ENCODE data around the gene MEI1.
"Not testable (repeated sequence)": the region's sequence is repeated elsewhere in the genome, so short reads cannot be mapped to it uniquely, and the experiment has no call there.

Gene MEI1

DNA sequence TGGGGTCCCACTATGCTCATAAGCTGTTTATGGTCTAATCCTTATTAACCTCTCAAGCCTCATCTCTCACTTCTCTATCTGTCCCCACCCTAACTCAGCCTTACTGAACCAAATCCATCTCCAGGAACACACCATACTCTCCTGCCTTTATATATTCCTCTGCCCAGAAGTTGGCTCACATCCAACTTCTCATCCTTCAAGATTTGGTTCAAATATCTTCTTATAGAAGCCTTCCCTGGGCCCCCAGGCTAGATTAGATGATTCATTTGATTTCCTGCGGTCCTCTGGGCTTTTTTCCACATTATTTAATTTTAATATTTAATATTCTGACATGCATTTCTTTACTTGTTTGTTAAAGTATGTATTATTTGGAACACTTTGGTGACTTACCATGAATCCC, 23.2 kb downstream of the MEI1 start:
- Histone ChIP-seq H3K4me3 (no peak overlapping the region), H3K27ac (no peak overlapping the region)
- DNase-seq (ENCODE audit: low spot score), result no peak
- TF ChIP-seq, protein P1, sequence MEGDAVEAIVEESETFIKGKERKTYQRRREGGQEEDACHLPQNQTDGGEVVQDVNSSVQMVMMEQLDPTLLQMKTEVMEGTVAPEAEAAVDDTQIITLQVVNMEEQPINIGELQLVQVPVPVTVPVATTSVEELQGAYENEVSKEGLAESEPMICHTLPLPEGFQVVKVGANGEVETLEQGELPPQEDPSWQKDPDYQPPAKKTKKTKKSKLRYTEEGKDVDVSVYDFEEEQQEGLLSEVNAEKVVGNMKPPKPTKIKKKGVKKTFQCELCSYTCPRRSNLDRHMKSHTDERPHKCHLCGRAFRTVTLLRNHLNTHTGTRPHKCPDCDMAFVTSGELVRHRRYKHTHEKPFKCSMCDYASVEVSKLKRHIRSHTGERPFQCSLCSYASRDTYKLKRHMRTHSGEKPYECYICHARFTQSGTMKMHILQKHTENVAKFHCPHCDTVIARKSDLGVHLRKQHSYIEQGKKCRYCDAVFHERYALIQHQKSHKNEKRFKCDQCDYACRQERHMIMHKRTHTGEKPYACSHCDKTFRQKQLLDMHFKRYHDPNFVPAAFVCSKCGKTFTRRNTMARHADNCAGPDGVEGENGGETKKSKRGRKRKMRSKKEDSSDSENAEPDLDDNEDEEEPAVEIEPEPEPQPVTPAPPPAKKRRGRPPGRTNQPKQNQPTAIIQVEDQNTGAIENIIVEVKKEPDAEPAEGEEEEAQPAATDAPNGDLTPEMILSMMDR (IDR thresholded peaks at IDR 0.05), result no peak

DNA sequence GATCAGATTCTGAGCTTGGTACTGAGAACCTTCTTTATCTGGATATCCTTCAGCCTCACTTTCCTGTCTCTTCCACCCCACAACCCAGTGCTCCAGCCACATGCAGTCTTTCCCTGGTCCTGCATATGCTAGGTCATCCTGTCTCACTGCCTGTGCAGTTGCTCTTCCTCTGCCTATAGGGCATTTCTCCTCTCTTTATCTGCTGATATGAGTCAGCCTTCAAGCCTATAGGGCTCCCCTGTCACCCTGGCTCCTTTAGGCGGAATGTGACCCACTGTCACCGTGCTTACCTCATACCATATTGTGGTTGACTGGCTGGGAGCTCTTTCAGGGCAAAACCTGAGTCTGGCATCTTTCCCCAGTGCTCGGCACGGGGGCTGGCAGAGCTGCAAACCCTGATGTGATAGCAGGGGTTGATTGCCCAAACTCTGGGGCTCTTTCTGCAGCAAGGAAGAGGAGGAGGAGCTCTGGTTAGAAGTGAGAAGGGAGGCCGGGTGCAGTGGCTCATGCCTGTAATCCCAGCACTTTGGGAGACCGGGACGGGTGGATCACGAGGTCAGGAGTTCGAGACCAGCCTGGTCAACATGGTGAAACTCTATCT, 26.3 kb downstream of the MEI1 start:
- Histone ChIP-seq H3K4me3 (no peak overlapping the region), H3K27ac (no peak overlapping the region)
- TF ChIP-seq, protein P1 (IDR thresholded peaks at IDR 0.05), result no peak
- no peak for DNase-seq (ENCODE audit: low spot score)

DNA sequence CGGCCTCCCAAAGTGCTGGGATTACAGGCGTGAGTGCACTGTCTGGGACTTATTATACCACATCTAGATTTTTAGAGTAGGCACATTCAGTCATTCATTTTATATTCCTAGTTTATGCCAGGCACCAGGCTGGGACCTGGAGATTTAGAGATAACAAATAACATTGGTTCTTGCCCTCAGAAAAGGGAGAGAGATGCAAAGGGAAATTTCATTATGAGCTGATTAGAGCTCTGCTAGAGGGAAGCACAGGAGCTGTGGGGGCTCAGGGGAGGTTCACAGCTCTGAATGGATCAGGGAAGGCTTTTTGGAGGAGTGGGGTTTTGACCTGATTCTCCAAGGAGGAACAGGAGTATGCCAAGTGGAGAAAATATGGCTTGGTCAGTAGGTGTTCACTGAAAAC, 32.3 kb downstream of the MEI1 start:
- Histone ChIP-seq H3K4me3 (no peak overlapping the region), H3K27ac (no peak overlapping the region)
- TF ChIP-seq, protein P1 (IDR thresholded peaks at IDR 0.05), result no peak
- no peak for DNase-seq (ENCODE audit: low spot score)

DNA sequence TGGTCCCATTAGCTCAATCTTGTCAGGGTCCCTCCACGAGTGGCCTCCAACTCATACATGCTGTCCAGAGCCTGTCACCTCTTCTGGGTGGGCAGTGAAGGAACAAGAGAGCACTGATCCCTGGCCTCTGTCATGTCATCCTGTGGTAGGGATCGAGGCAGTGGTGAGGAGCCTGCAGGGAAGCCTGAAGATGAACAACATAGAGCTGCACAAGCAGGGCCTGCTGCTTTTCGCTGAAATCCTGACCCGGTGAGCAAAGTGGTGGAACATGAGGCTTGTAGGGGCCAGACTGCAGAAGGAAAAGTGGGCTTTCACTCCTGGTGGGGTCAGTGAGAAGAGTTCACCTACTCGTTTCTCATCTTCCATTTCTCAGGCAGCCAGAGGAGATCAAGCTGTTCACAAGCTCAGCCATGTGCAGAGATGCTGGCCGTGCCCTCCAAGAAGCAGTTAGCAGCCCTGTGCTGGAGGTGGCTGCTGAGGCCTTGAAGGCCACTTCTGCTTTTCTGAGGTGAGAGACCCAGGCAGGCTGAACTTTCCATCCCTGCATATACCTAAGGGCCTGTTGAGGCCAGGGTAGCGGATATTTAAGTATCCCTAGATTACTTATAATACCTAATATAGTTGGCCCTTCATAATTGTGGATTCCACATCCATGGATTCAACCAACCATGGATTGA, 32.9 kb downstream of the MEI1 start:
- DNase-seq (ENCODE audit: low spot score), result no peak
- Histone ChIP-seq H3K4me3 (no peak overlapping the region), H3K27ac (no peak overlapping the region)
- TF ChIP-seq, protein P1 (IDR thresholded peaks at IDR 0.05), result no peak

DNA sequence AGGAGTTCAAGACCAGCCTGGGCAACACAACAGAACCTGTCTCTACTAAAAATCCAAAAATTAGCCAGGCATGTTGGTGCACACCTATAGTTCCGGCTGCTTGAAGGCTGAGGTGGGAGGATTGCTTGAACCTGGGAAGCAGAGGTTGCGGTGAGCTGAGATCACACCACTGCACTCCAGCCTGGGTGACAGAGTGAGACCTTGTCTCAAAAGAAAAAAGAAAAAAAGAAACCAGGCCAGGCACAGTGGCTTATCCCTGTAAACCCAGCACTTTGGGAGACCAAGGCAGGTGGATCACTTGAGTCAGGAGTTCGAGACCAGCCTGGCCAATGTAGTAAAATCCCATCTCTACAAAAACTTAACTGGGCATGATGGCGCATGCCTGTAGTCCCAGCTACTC, 33.9 kb downstream of the MEI1 start:
- not testable (repeated sequence) for H3K4me3 ChIP-seq; DNase-seq (ENCODE audit: low spot score); H3K27ac ChIP-seq

DNA sequence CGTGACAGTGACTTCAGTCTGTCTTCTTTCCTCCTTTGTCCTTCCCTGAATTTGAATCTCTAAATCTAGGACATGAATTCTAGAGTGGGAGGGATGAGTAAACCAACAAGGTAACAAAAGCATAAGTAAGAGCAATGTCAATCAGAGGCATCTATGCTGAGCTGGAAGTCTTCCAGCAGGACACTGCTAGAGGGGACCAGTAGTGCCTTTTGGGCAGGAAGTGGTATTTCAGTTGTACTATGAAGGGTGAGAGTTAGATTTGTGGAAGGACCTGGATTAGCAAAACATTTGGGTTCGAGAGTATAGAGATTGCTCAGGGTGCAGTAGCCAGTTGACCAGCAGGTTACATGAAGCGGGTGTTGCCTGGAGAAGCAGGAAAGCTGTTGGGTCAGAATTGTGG, 40.3 kb downstream of the MEI1 start:
- Histone ChIP-seq H3K27ac (no peak overlapping the region), H3K4me3 (no peak overlapping the region)
- TF ChIP-seq, protein P1 (IDR thresholded peaks at IDR 0.05), result no peak
- DNase-seq (ENCODE audit: low spot score), result no peak

DNA sequence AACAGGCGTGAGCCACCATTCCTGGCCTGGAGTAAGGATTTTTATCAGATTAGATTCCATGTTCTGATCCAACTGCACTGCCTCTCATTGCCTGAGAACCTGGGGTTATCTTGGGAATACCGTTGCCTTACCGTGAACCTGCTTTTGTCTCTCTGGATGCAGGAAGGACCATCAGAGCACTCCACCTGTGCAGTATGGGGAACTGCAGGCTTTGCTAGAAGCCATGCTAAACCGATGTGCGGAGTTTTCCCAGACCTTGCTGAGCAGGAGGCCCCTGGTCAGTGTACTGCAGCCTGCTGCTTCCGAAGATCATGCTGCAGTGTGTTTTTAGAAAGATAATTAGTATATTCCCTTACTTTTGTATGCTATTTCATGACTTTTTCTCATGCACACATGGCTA, 43.6 kb downstream of the MEI1 start:
- Histone ChIP-seq H3K4me3 (no peak overlapping the region), H3K27ac (no peak overlapping the region)
- no peak for DNase-seq (ENCODE audit: low spot score)
- TF ChIP-seq, protein P1 (IDR thresholded peaks at IDR 0.05), result no peak
